ENCODE data around the gene NKD1.

Gene NKD1

GRCh38 chr16:50509521-50510341, 38.5 kb upstream of the NKD1 start:
- H3K27me3 Mint-ChIP-seq: no peaks in the 10 kb centered on the region
- no peak overlapping the region for H3K27ac Mint-ChIP-seq
- no peaks in the 10 kb centered on the region for H3K4me1 Mint-ChIP-seq (ENCODE audit: low read depth)
- no peak overlapping the region for H3K4me3 Mint-ChIP-seq
- H3K9me3 Mint-ChIP-seq: no peaks in the 10 kb centered on the region
- no peaks in the 10 kb centered on the region for H3K36me3 Mint-ChIP-seq (ENCODE audit: low read depth)

- H3K27ac Mint-ChIP-seq: no peak overlapping the region
- H3K27me3 Mint-ChIP-seq: no peaks in the 10 kb centered on the region
- H3K9me3 Mint-ChIP-seq: peaks cover 15% of the 10 kb centered on the region
- H3K4me3 Mint-ChIP-seq: no peak overlapping the region
- H3K36me3 Mint-ChIP-seq (ENCODE audit: low read depth): peaks cover 8% of the 10 kb centered on the region
- H3K4me1 Mint-ChIP-seq (ENCODE audit: low read depth): no peaks in the 10 kb centered on the region
These were observed 33.0 kb upstream of the NKD1 start for GRCh38 chr16:50515218-50515617.

GRCh38 chr16:50516401-50516800, 31.8 kb upstream of the NKD1 start:
- H3K27me3 Mint-ChIP-seq: peaks cover 5% of the 10 kb centered on the region
- peaks cover 8% of the 10 kb centered on the region for H3K36me3 Mint-ChIP-seq (ENCODE audit: low read depth)
- H3K4me1 Mint-ChIP-seq (ENCODE audit: low read depth): no peaks in the 10 kb centered on the region
- H3K4me3 Mint-ChIP-seq: no peak overlapping the region
- no peak overlapping the region for H3K27ac Mint-ChIP-seq
- peaks cover 15% of the 10 kb centered on the region for H3K9me3 Mint-ChIP-seq

- H3K9me3 Mint-ChIP-seq: peaks cover 15% of the 10 kb centered on the region
- H3K4me1 Mint-ChIP-seq (ENCODE audit: low read depth): no peaks in the 10 kb centered on the region
- H3K4me3 Mint-ChIP-seq: no peak overlapping the region
- H3K27me3 Mint-ChIP-seq: peaks cover 5% of the 10 kb centered on the region
- no peak overlapping the region for H3K27ac Mint-ChIP-seq
- H3K36me3 Mint-ChIP-seq (ENCODE audit: low read depth): peaks cover 8% of the 10 kb centered on the region
These were observed 31.3 kb upstream of the NKD1 start for GRCh38 chr16:50516890-50517289.

- no peaks in the 10 kb centered on the region for H3K4me1 Mint-ChIP-seq (ENCODE audit: low read depth)
- H3K9me3 Mint-ChIP-seq: peaks cover 15% of the 10 kb centered on the region
- peaks cover 8% of the 10 kb centered on the region for H3K36me3 Mint-ChIP-seq (ENCODE audit: low read depth)
- H3K27ac Mint-ChIP-seq: no peak overlapping the region
- no peak overlapping the region for H3K4me3 Mint-ChIP-seq
- H3K27me3 Mint-ChIP-seq: peaks cover 8% of the 10 kb centered on the region
These were observed 30.5 kb upstream of the NKD1 start for GRCh38 chr16:50517450-50518252.

GRCh38 chr16:50519001-50519400, 29.2 kb upstream of the NKD1 start:
- H3K4me1 Mint-ChIP-seq (ENCODE audit: low read depth): no peaks in the 10 kb centered on the region
- H3K9me3 Mint-ChIP-seq: peaks cover 15% of the 10 kb centered on the region
- no peak overlapping the region for H3K4me3 Mint-ChIP-seq
- peaks cover 8% of the 10 kb centered on the region for H3K36me3 Mint-ChIP-seq (ENCODE audit: low read depth)
- H3K27ac Mint-ChIP-seq: no peak overlapping the region
- peaks cover 17% of the 10 kb centered on the region for H3K27me3 Mint-ChIP-seq

- H3K27ac Mint-ChIP-seq: no peak overlapping the region
- no peaks in the 10 kb centered on the region for H3K4me1 Mint-ChIP-seq (ENCODE audit: low read depth)
- peaks cover 8% of the 10 kb centered on the region for H3K36me3 Mint-ChIP-seq (ENCODE audit: low read depth)
- H3K27me3 Mint-ChIP-seq: peaks cover 17% of the 10 kb centered on the region
- H3K9me3 Mint-ChIP-seq: peaks cover 15% of the 10 kb centered on the region
- no peak overlapping the region for H3K4me3 Mint-ChIP-seq
These were observed 28.6 kb upstream of the NKD1 start for GRCh38 chr16:50519602-50520001.

- no peak overlapping the region for H3K27ac Mint-ChIP-seq
- no peak overlapping the region for H3K4me3 Mint-ChIP-seq
- H3K27me3 Mint-ChIP-seq: peaks cover 17% of the 10 kb centered on the region
These were observed 27.5 kb upstream of the NKD1 start for GRCh38 chr16:50520451-50521245.

GRCh38 chr16:50521246-50521900, 26.8 kb upstream of the NKD1 start:
- Mint-ChIP-seq H3K9me3 (peaks cover 9% of the 10 kb centered on the region), H3K4me1 (ENCODE audit: low read depth) (no peaks in the 10 kb centered on the region), H3K4me3 (no peak overlapping the region), H3K27me3 (peaks cover 17% of the 10 kb centered on the region), H3K27ac (no peak overlapping the region), H3K36me3 (ENCODE audit: low read depth) (peaks cover 7% of the 10 kb centered on the region)

More at GRCh38 chr16:50520451-50521245, 27.5 kb upstream of the NKD1 start:
- H3K4me1 Mint-ChIP-seq (ENCODE audit: low read depth): no peaks in the 10 kb centered on the region
- peaks cover 9% of the 10 kb centered on the region for H3K9me3 Mint-ChIP-seq
- peaks cover 8% of the 10 kb centered on the region for H3K36me3 Mint-ChIP-seq (ENCODE audit: low read depth)

- Mint-ChIP-seq H3K9me3 (no peaks in the 10 kb centered on the region), H3K4me3 (no peak overlapping the region), H3K27me3 (peaks cover 20% of the 10 kb centered on the region), H3K27ac (no peak overlapping the region), H3K4me1 (ENCODE audit: low read depth) (no peaks in the 10 kb centered on the region), H3K36me3 (ENCODE audit: low read depth) (no peaks in the 10 kb centered on the region)
These were observed 25.9 kb upstream of the NKD1 start for GRCh38 chr16:50522324-50522723.

- H3K9me3 Mint-ChIP-seq: peaks cover 4% of the 10 kb centered on the region
- H3K27ac Mint-ChIP-seq: no peak overlapping the region
- H3K4me1 Mint-ChIP-seq (ENCODE audit: low read depth): no peaks in the 10 kb centered on the region
- no peaks in the 10 kb centered on the region for H3K36me3 Mint-ChIP-seq (ENCODE audit: low read depth)
- H3K4me3 Mint-ChIP-seq: no peak overlapping the region
- peaks cover 25% of the 10 kb centered on the region for H3K27me3 Mint-ChIP-seq
These were observed 24.5 kb upstream of the NKD1 start for GRCh38 chr16:50523710-50524109.

GRCh38 chr16:50525262-50525661, 22.9 kb upstream of the NKD1 start:
- Mint-ChIP-seq H3K36me3 (ENCODE audit: low read depth) (no peaks in the 10 kb centered on the region), H3K9me3 (peaks cover 14% of the 10 kb centered on the region), H3K4me1 (ENCODE audit: low read depth) (no peaks in the 10 kb centered on the region), H3K27ac (no peak overlapping the region), H3K27me3 (peaks cover 25% of the 10 kb centered on the region), H3K4me3 (no peak overlapping the region)

- Mint-ChIP-seq H3K9me3 (peaks cover 17% of the 10 kb centered on the region), H3K27me3 (peaks cover 25% of the 10 kb centered on the region), H3K4me1 (ENCODE audit: low read depth) (no peaks in the 10 kb centered on the region), H3K27ac (no peak overlapping the region), H3K4me3 (no peak overlapping the region), H3K36me3 (ENCODE audit: low read depth) (no peaks in the 10 kb centered on the region)
These were observed 22.5 kb upstream of the NKD1 start for GRCh38 chr16:50525716-50526115.

GRCh38 chr16:50526249-50526648, 21.9 kb upstream of the NKD1 start:
- H3K27me3 Mint-ChIP-seq: peaks cover 21% of the 10 kb centered on the region
- no peaks in the 10 kb centered on the region for H3K4me1 Mint-ChIP-seq (ENCODE audit: low read depth)
- H3K27ac Mint-ChIP-seq: no peak overlapping the region
- no peaks in the 10 kb centered on the region for H3K36me3 Mint-ChIP-seq (ENCODE audit: low read depth)
- H3K4me3 Mint-ChIP-seq: no peak overlapping the region
- H3K9me3 Mint-ChIP-seq: peaks cover 17% of the 10 kb centered on the region
